Skin of body (tissue), 2 donors: ENCODE results near the gene TMPRSS9. TPM values are rescaled to one million over a fixed set of nuclear protein-coding genes. Genes with fewer than 3 reads are reported as not detected.

Source experiments
- DNase-seq: peaks from one replicate; lab custom pipeline; 2025; lab: John Stamatoyannopoulos, UW
- total RNA-seq: library from RNA; depleted of rRNA; stranded (reverse); fragments of >200 nt; gene quantifications from one replicate; pipeline ENCODE4 v1.2.3, GENCODE V29; 2014

TMPRSS9 gene
- total RNA-seq, 1 donor from 2014 or later, result 0.20 TPM

- no peak for DNase-seq
These were observed 74.7 kb downstream of the TMPRSS9 start for GRCh38 chr19:2434721-2435265.

GRCh38 chr19:2436384-2436783 is 76.3 kb downstream of the TMPRSS9 start:
- DNase-seq, result no peak

GRCh38 chr19:2436926-2437325 is 76.9 kb downstream of the TMPRSS9 start:
- no peak for DNase-seq

- no peak for DNase-seq
These were observed 78.1 kb downstream of the TMPRSS9 start for GRCh38 chr19:2438178-2438577.

GRCh38 chr19:2440515-2440914 is 80.5 kb downstream of the TMPRSS9 start:
- no peak for DNase-seq

GRCh38 chr19:2441096-2441752 is 81.2 kb downstream of the TMPRSS9 start:
- DNase-seq, result no peak

- no peak for DNase-seq
These were observed 83.2 kb downstream of the TMPRSS9 start for GRCh38 chr19:2443116-2443784.

- no peak for DNase-seq
These were observed 83.7 kb downstream of the TMPRSS9 start for GRCh38 chr19:2443785-2444182.

GRCh38 chr19:2444251-2445002 is 84.4 kb downstream of the TMPRSS9 start:
- DNase-seq, result no peak

GRCh38 chr19:2446381-2446780 is 86.3 kb downstream of the TMPRSS9 start:
- DNase-seq, result no peak

GRCh38 chr19:2449019-2449418 is 89.0 kb downstream of the TMPRSS9 start:
- no peak for DNase-seq

- no peak for DNase-seq
These were observed 91.1 kb downstream of the TMPRSS9 start for GRCh38 chr19:2451138-2451537.

GRCh38 chr19:2451741-2452140 is 91.7 kb downstream of the TMPRSS9 start:
- no peak for DNase-seq

- DNase-seq, result no peak
These were observed 93.5 kb downstream of the TMPRSS9 start for GRCh38 chr19:2453431-2454025.

GRCh38 chr19:2454199-2454961 is 94.3 kb downstream of the TMPRSS9 start:
- DNase-seq, result no peak

- DNase-seq, result no peak
These were observed 95.1 kb downstream of the TMPRSS9 start for GRCh38 chr19:2454962-2455850.

- no peak for DNase-seq
These were observed 95.9 kb downstream of the TMPRSS9 start for GRCh38 chr19:2455851-2456570.

GRCh38 chr19:2457394-2458037 is 97.5 kb downstream of the TMPRSS9 start:
- DNase-seq, result no peak

GRCh38 chr19:2458054-2458453 is 98.0 kb downstream of the TMPRSS9 start:
- no peak for DNase-seq
